ENCODE results near the gene A3GALT2. TPM values are rescaled to one million over a fixed set of nuclear protein-coding genes. Genes with fewer than 3 reads are reported as not detected.

Gene A3GALT2
- total RNA-seq, 2 experiments from 2014 or later = not detected

DNA sequence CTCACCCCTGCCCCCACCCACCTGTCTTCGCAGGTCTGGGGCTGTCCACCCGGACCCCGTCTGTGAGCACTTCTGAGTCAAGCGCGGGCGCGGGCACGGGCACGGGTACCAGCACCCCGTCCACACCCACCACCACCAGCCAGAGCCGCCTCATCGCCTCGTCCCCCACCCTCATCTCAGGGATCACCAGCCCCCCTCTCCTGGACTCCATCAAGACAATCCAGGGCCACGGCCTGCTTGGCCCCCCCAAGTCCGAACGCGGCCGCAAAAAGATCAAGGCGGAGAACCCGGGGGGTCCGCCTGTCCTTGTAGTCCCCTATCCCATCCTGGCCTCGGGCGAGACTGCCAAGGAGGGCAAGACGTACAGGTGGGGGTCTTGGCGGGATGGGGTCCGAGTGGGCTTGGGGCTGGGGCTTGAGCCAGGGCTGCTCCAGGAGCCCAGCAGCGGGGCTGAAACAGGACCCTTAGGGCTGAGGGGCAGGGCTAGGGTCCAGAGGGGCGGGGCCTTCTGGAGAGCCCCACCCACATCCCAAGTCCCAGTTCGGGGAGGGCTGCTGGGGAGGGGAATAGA, 40.7 kb downstream of the A3GALT2 start:
- ATAC-seq (no peak), DNase-seq (no peak)
- ChIA-PET CTCF (interaction anchor here (1.5 kb wide), 1 partner anchor 18 kb away, joined by 3 read pairs; no protein-coding TSS in a partner anchor), POLR2A (no interaction called here)
- Mint-ChIP-seq H3K4me1 (ENCODE audit: low read depth) (no peaks in the 10 kb centered on the region), H3K4me3 (no peak overlapping the region), H3K36me3 (ENCODE audit: low read depth) (peaks cover 11% of the 10 kb centered on the region), H3K9me3 (no peaks in the 10 kb centered on the region), H3K27me3 (no peaks in the 10 kb centered on the region), H3K27ac (no peak overlapping the region)
- TF ChIP-seq, protein P1, sequence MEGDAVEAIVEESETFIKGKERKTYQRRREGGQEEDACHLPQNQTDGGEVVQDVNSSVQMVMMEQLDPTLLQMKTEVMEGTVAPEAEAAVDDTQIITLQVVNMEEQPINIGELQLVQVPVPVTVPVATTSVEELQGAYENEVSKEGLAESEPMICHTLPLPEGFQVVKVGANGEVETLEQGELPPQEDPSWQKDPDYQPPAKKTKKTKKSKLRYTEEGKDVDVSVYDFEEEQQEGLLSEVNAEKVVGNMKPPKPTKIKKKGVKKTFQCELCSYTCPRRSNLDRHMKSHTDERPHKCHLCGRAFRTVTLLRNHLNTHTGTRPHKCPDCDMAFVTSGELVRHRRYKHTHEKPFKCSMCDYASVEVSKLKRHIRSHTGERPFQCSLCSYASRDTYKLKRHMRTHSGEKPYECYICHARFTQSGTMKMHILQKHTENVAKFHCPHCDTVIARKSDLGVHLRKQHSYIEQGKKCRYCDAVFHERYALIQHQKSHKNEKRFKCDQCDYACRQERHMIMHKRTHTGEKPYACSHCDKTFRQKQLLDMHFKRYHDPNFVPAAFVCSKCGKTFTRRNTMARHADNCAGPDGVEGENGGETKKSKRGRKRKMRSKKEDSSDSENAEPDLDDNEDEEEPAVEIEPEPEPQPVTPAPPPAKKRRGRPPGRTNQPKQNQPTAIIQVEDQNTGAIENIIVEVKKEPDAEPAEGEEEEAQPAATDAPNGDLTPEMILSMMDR (IDR thresholded peaks at IDR 0.05) = no peak
- intact Hi-C loops (cut with micrococcal nuclease) = no loop called here

DNA sequence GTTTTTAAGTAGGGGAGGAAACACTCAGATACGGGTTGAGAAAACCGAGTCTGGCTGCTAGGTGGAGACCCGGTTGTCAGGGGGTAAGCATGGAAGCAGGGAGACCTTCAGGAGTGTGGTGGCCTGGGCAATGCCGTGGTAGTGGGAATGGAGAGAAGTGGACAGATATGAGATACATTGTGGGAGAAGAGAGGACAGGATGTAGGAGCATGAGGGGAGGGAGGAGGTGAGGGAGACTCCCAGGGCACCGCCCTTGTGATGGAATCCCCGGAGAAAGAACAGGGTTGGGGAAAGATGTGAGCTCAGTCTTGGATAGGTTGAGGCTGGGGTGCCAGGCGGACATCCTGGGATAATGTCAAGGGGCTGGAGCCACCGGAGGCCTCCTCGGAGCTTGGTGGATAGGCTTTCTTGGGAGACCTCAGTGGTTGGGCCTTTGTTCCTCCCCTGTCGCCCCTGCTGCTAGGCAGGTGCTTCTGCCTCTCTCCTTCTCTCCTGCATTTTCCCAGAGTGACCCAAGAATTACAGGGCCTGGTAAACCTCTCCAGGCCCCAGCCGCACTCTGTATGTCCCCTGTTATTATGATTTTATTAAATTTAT, 43.3 kb downstream of the A3GALT2 start:
- Mint-ChIP-seq H3K36me3 (ENCODE audit: low read depth) (peaks cover 7% of the 10 kb centered on the region), H3K27me3 (no peaks in the 10 kb centered on the region), H3K4me3 (no peak overlapping the region), H3K9me3 (no peaks in the 10 kb centered on the region), H3K27ac (no peak overlapping the region), H3K4me1 (ENCODE audit: low read depth) (peaks cover 11% of the 10 kb centered on the region)
- no peak for ATAC-seq
- CTCF ChIA-PET = interaction anchor here (0.9 to 1.2 kb wide), 2 partner anchors 18 to 21 kb away, joined by 3 to 4 read pairs; no protein-coding TSS in a partner anchor
- POLR2A ChIA-PET = interaction anchor here (0.7 kb wide), 1 partner anchor 55 kb away, joined by 5 read pairs; no protein-coding TSS in a partner anchor
- intact Hi-C loops (cut with micrococcal nuclease) = no loop called here
- DNase-seq = no peak
- TF ChIP-seq, protein P1 (IDR thresholded peaks at IDR 0.05) = no peak

DNA sequence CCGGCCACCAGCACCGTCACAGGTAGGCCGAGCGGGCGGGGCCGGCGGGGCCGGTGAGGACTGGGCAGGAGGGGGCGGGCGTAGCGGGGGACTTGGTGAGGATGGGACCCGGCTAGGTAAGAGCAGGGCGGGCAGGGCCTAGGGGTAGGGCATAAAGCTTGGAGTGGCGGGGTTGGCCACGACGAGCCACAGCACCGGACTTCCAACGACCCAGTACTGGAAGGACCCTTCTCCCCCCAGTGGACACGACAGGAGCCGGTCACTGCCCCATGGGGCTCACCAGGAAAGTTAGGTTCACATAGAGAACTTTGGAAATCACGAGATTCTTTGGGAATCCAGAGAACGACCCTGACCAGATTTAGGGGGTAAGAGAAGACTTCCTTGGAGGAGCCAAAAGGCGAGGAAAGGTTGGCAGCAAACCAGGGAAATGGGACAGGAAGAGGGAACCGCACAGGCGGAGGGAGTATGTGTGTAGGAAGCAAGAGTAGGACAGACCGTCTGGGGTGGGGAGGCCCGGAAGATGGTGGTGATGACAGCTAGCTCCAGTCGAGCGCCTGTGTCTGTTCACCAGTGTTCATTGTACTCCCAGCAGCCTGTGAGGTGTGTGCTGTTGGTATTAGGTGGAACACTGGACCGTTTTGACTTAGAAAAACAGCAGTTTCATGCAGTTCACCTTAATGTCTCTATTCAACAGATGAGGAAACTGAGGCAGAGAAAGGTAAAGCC, 44.2 kb downstream of the A3GALT2 start:
- POLR2A ChIA-PET = no interaction called here
- no peak overlapping the region for H3K27ac Mint-ChIP-seq
- no peak overlapping the region for H3K4me3 Mint-ChIP-seq
- H3K36me3 Mint-ChIP-seq (ENCODE audit: low read depth) = peaks cover 5% of the 10 kb centered on the region
- ATAC-seq (no peak), DNase-seq (no peak)
- no peaks in the 10 kb centered on the region for H3K9me3 Mint-ChIP-seq
- H3K4me1 Mint-ChIP-seq (ENCODE audit: low read depth) = peaks cover 13% of the 10 kb centered on the region
- no peaks in the 10 kb centered on the region for H3K27me3 Mint-ChIP-seq
- CTCF ChIA-PET = no interaction called here
- intact Hi-C loops (cut with micrococcal nuclease) = no loop called here
- TF ChIP-seq, protein P1 (IDR thresholded peaks at IDR 0.05) = no peak

DNA sequence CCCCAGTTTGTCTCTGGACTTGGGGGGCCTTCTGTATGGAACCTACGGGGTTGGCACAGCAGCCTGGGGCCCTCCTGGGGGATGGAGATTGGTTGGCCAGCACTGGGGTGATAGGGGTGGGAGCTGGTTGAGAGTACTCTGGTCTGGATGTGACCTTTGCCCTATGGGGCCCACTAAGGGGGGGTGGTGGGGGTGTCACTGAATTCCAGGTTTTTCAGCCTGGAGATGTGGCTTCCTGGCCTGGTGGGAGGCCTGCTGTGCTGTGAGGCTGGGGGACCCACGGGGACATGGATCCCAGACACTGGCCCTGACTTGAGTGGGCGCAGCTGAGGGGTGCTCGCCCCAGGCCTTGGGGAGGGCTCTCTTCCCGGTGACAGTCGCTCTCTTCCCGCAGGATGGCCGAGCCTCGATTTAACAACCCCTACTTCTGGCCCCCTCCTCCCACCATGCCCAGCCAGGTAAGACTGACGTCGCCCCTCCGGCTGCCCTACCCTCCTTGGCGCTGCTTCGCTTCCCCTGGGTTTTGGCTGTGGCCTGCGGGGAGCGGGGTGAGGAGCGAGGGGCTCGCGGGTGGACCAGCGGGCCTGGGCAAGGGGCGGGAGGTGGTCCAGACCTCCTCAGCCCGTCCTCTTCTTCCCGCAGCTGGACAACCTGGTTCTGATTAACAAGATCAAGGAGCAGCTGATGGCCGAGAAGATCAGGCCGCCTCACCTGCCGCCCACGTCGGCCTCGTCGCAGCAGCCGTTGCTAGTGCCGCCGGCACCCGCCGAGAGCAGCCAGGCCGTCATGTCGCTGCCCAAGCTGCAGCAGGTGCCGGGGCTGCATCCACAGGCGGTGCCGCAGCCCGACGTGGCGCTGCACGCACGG, 45.0 kb downstream of the A3GALT2 start:
- Mint-ChIP-seq H3K4me1 (ENCODE audit: low read depth) (peaks cover 13% of the 10 kb centered on the region), H3K27ac (no peak overlapping the region), H3K9me3 (no peaks in the 10 kb centered on the region), H3K4me3 (no peak overlapping the region), H3K27me3 (no peaks in the 10 kb centered on the region), H3K36me3 (ENCODE audit: low read depth) (no peaks in the 10 kb centered on the region)
- CTCF ChIA-PET = no interaction called here
- intact Hi-C loops (cut with micrococcal nuclease) = no loop called here
- DNase-seq (no peak), ATAC-seq (no peak)
- POLR2A ChIA-PET = no interaction called here
- TF ChIP-seq, protein P1 (IDR thresholded peaks at IDR 0.05) = no peak

All from activated CD8-positive, alpha-beta T cell treated with anti-CD3 and anti-CD28 coated beads for 36 hours (primary cell).